GM21529 (cell line): ENCODE results near the gene IP6K1.

ENCODE experiments used
- ATAC-seq: cut with Tn5 transposase; IDR thresholded peaks from one replicate; pipeline ENCODE4 v1.9.1; 2021; ENCODE audit not compliant: unreplicated experiment

The IP6K1 gene

DNA sequence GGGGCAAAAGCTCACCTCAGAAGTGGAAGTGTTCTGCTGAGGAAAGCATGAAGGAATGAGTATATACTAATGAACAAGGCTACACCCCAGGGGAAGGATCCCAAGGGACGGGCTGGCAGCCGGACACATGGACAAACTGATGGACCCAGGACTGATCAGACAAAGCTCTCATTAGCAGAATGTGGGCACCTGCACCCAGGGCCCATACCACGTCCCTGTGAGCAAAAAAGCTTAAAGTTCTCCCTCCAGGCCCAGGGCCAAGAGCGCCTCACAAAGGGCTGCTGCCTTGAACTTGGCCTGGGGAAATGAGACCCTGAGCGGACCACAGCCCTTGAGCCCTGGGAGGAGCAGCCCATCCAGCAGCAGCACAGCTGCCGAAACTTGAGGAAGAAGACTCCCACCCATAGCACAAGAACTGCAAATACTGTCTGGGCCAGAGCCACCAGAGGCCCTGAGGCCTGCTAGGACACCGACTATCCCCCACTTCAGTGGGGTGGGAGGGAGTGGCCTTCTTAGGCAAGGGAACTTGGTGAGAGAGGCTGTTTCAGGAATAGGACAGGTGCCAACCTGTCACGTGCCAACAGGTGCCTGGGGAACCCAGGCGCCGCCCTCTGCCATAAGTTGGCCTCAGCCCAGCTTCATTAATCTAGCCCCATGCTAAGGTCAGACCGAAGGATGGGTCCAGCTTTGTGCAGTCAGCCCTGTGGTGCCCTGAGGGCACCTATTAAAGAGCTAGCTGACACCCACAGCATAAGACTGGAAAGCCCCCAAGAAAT is 60.2 kb downstream of the IP6K1 start:
- ATAC-seq, result no peak

DNA sequence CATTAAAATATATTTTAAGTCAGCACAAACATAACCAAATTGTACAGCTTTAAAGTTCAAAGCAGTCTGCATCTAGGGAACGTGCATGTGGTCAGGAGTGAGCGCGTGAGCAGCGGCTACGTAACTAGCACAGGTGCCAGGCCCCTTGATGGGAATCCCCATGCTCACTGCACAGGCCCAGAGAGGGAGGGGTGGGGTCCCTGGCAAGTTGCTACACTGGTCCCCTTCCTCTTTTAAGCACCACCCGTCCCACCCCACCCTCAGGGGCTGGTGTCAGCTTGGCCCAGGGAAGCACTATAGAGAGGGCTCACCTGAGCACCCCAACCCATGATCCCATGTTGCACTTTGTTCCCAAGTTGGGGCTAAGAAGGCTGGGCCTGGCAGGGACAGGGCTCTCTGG is 61.8 kb downstream of the IP6K1 start:
- no peak for ATAC-seq

DNA sequence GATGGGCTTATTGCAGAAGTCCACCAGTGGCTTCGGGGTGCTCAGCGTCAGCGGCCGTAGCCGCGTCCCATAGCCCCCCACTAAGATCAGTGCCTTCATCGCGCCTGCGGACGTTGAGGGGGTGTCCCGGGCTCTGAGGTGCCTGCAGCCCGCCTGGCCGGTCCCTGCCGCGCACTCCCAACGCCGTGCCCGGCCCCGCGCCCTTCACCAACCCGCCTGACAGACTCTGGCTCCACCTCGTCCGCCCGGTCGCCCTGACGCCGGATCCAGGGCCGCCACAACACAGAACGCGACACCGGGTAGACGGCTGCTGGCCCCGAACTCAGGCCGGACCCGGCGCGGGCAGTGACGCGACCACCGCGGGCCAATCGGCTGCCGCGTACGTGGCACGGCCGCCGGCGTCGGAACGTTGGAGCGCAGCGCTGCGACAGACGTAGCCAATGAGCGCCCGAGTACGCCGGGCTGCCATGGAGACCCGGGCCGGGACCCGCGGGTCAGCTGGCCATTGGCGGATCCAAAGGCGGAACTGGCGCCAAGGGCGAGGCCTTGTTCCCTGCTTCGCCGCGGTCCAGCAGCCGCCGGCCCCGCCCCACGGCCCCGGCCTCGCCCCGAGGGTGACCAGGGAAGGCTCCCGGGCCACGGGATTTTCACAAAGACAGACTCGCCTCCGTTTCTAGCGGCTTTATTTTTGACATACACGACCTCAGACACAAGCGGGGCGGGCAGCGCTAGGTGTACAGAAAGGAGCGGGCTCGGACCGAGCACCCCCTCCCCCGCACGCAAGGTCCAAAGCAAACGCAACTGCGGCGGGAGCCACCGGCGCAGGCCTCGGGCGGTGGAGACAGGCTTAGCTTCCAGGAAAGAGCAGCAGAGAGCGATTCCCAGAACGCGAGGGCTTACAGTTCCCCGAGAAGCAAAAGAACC is 62.5 kb downstream of the IP6K1 start, which contains the start of gene GMPPB:
GMPPB (minus strand) TSS at position 324 of the 924 bp plus-strand sequence; CDS start at position 99, 225 bp downstream.
- peak; percentile 74 for ATAC-seq

DNA sequence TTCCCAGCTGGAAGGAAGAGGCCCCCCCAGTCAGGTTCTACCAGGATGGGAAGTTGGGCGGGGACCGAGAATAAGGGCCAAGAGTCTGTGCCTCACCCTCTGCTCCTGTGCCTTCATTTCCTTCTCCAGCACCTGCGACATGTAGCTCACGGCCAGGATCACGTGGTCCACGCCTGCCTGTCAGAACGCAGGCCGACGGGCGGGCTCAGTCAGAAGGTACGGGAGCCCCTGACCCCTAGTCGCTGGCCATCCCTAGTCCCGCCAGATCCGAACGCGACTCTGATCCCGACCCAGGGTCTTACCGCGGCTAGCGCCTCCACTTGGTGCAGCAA is 63.1 kb downstream of the IP6K1 start:
- no peak for ATAC-seq

DNA sequence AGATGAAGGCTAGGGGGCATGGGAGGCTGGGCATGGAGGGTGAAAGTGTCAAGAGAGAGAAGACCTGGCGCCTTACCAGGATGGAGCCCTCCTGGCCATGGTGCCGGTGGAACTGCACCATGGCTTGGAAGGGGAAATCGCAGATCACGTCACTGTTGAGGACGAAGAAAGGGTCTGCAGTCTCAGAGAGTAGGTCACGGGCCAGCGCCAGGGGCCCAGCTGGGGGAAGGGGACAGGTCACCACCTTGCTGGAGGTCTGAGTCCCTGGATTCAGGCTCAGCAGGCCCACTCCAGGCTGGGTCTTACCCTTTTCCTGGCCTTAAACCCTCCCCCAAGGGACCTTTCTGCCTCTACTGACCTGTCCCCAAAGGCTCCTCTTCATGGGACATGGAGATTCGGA is 63.4 kb downstream of the IP6K1 start:
- ATAC-seq, result no peak

DNA sequence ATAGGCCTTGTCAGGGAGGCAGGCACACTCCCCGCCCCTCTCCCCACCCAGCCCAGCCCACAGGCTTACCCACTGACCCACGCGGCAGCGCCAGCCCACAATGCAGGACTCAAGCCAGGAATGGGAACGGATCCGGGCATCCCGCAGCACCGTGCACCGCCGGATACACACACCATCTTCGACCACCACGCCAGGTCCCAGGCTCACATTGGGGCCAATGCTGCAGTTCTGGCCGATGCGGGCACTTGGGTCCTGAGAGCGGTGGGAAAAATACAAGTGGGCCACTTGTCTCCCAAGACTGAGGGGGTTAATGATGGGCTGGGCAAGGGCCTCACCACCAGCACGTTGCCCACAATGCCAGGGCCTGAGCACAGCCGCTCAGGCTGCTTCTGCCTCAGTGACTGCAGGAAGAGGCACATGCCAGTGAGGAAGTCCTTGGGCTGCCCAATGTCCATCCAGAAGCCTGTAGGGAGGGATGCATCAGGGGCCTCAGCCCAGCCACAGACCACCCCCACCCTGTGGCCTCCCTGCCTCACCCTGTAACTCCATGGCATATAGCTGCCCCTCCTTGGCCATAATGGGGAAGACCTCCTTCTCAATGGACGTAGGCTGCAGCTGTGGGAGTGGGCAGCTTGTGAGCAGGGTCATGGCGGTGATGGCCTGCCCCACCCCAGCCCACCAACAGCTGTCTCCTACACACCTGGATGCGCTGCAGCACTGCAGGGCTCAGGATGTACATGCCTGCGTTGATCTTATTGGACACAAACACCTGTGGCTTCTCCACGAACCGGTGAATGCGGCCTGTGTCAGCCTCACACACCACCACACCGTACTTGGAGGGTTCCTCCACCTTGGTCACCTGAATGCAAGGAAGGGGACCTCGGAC is 64.2 kb downstream of the IP6K1 start:
- ATAC-seq, result no peak

- no peak for ATAC-seq
Observed at GRCh38 chr3:49721596-49721895, 64.8 kb downstream of the IP6K1 start.

DNA sequence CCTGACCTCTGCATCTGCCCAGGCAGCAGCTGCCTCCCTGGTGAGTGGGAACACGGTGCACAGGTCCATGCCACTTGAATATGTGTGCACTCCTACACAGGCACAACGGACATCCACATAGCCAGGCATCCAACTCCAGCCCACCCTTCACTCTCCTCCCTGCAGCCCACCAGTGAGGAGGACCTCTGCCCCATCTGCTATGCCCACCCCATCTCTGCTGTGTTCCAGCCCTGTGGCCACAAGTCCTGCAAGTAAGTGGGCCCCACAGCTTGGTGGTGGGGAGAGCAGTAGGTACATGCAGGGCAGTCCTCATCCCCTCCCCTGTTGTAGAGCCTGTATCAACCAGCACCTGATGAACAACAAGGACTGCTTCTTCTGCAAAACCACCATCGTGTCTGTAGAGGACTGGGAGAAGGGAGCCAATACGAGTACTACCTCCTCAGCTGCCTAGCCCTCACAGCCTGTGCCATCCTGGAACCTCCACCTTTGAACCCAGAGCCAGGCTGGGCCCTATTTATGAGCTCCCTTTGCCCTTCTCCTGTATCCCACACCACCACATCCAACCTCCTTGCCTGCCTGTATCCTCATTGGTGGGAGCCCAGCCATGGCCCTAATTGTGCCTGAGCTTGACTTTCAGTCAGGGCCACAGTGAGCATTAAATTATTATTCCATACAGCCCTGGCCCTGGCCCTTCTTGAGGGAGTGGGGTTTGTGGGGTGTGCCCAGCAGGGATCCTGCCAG is 65.3 kb downstream of the IP6K1 start:
- no peak for ATAC-seq

DNA sequence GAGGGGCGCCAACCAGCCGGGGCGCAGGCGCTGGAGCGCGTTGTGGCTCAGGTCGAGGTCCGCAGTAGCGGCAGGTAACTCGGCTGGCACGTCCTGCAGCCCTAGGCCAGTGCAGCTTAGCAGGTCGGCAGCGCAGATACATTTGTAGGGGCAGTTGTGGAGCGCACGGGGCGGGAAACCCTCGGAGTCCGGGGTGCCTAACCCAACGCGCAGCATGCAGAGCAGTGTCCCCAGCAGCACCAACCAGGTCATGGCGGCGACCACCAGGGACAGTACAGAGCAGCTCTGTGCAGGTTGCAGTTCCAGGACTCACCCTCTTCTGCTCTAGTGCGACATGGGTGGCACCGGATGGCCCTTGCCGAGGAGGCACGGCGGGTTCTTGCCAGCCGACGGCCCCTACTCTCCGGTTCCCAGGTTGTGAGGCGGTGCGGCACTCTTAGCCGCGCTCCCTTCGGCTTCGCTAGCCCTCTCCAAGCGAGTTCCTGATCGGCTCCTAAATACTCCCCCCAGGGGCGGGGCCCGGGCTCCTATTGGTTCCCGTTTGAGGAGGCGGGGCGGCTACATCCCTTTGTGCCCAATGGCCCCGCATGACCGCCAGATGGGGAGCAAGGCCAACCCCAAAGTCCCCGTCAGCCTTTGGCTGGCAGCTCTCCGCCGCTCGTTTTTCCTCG is 67.0 kb downstream of the IP6K1 start, which contains the start of gene AMIGO3:
AMIGO3 (minus strand) TSS at position 471 of the 671 bp plus-strand sequence; CDS start at position 252, 219 bp downstream.
- peak; percentile 52 for ATAC-seq

- ATAC-seq, result no peak
Observed at GRCh38 chr3:49718858-49719213, 67.5 kb downstream of the IP6K1 start.

DNA sequence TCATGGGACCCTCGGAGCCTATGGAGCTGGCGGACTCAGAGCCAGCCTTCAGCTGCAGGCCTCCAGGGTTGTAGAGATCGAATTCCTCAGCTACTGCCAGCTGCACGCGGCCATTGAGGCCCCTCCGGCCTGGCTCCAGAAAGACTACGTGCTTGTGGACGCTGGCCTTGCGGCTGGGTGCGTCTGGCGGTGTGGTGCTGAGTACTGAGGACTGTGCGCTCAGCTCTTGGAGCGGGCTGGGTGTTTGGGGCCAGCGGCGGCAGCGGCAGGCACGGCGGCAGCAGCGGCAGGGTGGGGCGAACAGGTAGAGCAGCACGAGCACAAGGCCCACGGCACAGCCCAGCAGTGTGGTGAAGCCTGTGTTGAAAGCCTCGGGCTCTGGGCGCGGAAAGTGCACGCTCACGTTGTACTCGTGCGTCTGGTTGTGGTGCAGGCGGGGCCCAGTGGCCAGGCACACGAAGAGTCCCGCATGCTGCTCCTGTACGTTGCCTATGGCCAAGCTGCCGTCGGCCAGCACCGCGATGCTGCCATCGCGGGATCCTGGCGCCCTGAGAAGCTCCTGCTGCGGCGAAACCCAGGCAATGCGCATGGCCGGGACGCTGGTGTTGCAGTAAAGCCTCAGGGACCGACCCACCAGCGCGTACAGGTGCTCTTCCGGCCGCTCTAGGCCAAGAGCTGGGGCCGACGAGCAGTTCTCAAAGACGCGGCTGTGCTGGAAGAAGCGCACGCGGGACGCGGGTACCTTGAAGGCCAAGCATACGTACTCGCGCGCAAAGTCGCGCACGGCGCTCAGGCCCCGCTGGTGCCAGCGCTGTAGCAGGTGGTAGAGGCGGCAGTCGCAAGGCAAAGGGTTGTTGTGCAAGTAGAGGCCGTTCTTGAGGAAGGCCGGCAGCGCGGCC is 68.1 kb downstream of the IP6K1 start:
- no peak for ATAC-seq

DNA sequence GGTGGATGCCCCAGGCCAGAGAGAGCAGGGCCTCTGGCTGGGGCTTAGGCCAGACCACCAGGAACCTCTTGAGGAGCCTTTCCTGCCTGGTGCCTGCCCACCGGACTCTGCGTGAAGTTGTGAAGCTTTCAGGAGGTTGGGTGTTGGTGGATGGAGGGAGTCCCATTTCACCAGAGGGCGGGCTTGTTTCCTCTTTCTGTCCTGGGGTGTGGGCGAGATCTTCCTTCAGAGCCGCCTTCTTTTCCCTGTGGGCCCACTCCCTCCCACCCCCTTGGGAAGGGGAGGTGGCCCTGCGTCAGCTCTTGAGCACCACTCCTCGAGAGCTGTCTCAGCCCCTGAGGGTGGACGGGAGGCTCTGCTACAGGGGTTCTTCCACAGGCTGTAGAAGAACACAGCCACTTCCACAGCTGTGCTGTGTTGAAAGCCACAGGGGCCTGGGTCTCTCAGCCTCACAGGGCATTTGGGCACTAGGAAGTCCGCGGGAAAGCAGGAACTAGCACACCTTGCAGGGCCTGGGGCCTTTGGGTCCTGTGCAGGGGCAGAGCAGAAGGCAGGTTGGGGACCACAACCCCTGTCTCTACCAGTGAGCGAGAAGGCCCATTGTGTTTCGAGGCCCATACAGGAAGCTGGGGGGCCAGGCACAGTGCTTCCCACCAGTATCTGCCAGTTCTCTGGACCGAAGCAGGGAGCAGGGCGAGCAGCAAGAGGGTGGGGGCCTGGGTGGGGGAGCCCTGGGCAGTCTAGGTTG is 69.0 kb downstream of the IP6K1 start:
- no peak for ATAC-seq

DNA sequence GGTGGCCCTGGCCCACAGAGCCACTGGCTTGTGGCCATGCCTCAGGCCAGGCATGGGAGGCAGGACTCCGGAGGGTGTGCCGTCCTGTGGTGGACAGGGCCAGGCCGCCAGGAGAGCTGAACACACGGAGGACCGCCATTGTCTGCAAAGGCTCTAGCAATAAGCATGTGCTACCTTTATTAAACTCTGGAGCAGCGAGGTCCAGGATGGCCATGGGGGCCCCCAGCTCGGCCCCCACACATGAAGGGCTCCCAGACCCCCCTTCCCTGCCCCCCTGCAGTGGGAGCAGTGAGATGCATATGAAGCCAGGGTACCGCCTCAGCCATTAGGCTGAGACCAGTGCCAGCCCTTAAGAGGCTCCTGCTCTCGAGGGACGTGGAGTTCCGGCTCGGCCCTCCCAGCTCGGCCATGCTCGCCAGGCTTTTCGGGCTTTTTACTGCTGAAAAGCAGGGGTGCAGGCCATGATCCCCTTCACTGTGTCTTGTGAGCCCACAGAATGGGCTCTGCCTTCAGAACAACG is 69.6 kb downstream of the IP6K1 start:
- ATAC-seq, result no peak

DNA sequence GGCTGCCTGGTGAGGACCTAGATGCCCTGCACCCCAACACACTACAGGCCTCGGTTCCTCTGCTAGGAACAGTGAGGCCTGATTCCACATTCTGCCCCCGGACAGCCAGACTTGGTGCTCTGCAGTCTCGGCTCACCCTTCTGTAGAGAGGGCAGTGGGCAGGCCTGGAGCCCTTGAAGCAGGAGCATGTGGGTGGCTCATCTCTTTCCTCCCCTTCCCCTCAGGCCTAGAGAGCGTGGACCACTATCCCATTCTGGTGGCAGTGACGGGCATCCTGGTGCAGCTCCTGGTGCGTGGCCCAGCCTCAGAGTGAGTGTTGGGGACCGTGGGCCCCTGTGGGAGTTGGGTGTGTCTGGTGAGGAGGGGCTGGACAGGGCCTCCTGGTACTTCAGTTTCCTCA is 70.2 kb downstream of the IP6K1 start:
- no peak for ATAC-seq

- ATAC-seq, result no peak
Observed at GRCh38 chr3:49715611-49716121, 70.7 kb downstream of the IP6K1 start.

GRCh38 chr3:49714728-49715550 is 71.4 kb downstream of the IP6K1 start:
- no peak for ATAC-seq
